Tibial nerve (tissue), 4 donors: Measurements from ENCODE around the gene GCN1.

Source experiments
- EP300 ChIP-seq, 2 donors: sonication (generic); formaldehyde crosslinking; IDR thresholded peaks; one replicate each; pipeline ENCODE4 v1.6.1; 2017; ENCODE audit warnings: antibody characterized with exemption in 2 of 2, mild to moderate bottlenecking in 1 of 2
- POLR2A ChIP-seq, 2 donors: fragments of 450-650 bp; IDR thresholded peaks; one replicate each; pipeline ENCODE4 v1.6.1; 2017; ENCODE audit warnings: antibody characterized with exemption in 2 of 2, mild to moderate bottlenecking in 2 of 2, moderate library complexity in 2 of 2
- TF ChIP-seq, protein P1 (sequence below), 5 experiments: fragments of 200-600 bp in 3 of 5; fragments of 450-650 bp in 2 of 5; sonication (generic) in 3 of 5; IDR thresholded peaks; one replicate each; pipeline ENCODE4 v1.5.1; 2016 to 2019; ENCODE audit warnings: antibody characterized with exemption in 5 of 5, mild to moderate bottlenecking in 3 of 5, moderate library complexity in 2 of 5

DNA sequence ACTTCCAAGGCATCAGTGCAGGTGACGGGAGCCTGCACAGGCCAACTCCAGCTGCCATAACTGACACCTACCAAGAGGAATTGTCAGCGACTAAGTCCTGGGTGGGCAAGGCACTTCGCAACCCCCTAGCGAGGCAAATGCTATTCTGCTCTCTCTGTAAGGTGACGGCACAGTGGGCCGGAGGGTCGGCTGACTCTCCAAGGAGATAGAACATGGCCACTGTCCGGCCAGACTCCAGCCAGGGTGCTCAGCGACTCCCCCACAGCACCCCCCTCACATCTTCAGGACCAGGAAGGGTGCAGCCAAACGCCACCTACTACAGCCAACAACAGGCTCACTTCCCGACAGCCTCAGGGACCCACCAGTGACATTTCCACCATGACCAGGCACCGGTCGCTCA, 91.1 kb downstream of the GCN1 start:
- TF ChIP-seq, protein P1, sequence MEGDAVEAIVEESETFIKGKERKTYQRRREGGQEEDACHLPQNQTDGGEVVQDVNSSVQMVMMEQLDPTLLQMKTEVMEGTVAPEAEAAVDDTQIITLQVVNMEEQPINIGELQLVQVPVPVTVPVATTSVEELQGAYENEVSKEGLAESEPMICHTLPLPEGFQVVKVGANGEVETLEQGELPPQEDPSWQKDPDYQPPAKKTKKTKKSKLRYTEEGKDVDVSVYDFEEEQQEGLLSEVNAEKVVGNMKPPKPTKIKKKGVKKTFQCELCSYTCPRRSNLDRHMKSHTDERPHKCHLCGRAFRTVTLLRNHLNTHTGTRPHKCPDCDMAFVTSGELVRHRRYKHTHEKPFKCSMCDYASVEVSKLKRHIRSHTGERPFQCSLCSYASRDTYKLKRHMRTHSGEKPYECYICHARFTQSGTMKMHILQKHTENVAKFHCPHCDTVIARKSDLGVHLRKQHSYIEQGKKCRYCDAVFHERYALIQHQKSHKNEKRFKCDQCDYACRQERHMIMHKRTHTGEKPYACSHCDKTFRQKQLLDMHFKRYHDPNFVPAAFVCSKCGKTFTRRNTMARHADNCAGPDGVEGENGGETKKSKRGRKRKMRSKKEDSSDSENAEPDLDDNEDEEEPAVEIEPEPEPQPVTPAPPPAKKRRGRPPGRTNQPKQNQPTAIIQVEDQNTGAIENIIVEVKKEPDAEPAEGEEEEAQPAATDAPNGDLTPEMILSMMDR (IDR thresholded peaks at IDR 0.05) = no peak
- TF ChIP-seq POLR2A (IDR thresholded peaks at IDR 0.05) (no peak), EP300 (IDR thresholded peaks at IDR 0.05) (no peak)
